Measurements from ENCODE around the gene CDKL2. TPM values are rescaled to one million over a fixed set of nuclear protein-coding genes. Genes with fewer than 3 reads are reported as not detected.

The CDKL2 gene
- total and polyA plus RNA-seq, 2 of the 8 experiments (the other 6 are each of a cell fraction or from before 2014, with no cell fraction given) = 1.4 to 2.1 TPM

GRCh38 chr4:75678473-75678872, 48.1 kb upstream of the CDKL2 start (continued):
- TF ChIP-seq CHD7 (IDR thresholded peaks at IDR 0.05; ENCODE audit: insufficient replicate concordance, low read length) = no peak

All from H1 (cell line).